Natural killer cell (primary cell): ENCODE measurements around the gene NCAM1. TPM values are rescaled to one million over a fixed set of nuclear protein-coding genes. Genes with fewer than 3 reads are reported as not detected.

Experiments
- ATAC-seq, 3 donors: fragments of 150-1000 bp in 2 of 3; fragments of 200-7000 bp in 1 of 3; cut with Tn5 transposase; 1 replicate in 1 of 3; 2 replicates in 2 of 3; pipeline ENCODE4 v1.10.0; 2021; ENCODE audit warnings: mild to moderate bottlenecking in 2 of 3, moderate library complexity in 2 of 3
- DNase-seq, 2 donors: peaks; one replicate each; pipeline versions ENCODE4 v3.0.0 to v3.0.0-alpha.2; 2013 to 2021; ENCODE audit warnings: mixed read lengths in 1 of 2
- H3K27ac ChIP-seq: one replicate; pipeline ENCODE4 v1.5.1; 2013; ENCODE audit warnings: mild to moderate bottlenecking, low read length
- H3K27me3 ChIP-seq: one replicate; pipeline ENCODE4 v1.6.1; 2013; ENCODE audit warnings: low read length; ENCODE audit not compliant: control insufficient read depth, insufficient read depth
- H3K36me3 ChIP-seq: one replicate; pipeline ENCODE4 v1.6.1; 2013; ENCODE audit warnings: low read length; ENCODE audit not compliant: control insufficient read depth, insufficient read depth
- H3K4me1 ChIP-seq: one replicate; pipeline ENCODE4 v1.6.1; 2013; ENCODE audit warnings: low read length; ENCODE audit not compliant: control insufficient read depth, insufficient read depth
- H3K4me3 ChIP-seq: one replicate; pipeline ENCODE4 v1.5.1; 2013; ENCODE audit warnings: low read length
- H3K9me3 ChIP-seq: one replicate; pipeline ENCODE4 v1.6.1; 2013; ENCODE audit warnings: low read length; ENCODE audit not compliant: control insufficient read depth, insufficient read depth
- H3K27ac Mint-ChIP-seq, 2 donors: one replicate each; pipeline ENCODE4 v1.8.0; 2022; ENCODE audit warnings: mild to moderate bottlenecking in 2 of 2, mixed read lengths in 2 of 2, moderate library complexity in 1 of 2
- H3K27me3 Mint-ChIP-seq, 2 donors: one replicate each; pipeline ENCODE4 v1.8.0; 2022; ENCODE audit warnings: low read depth in 2 of 2, mixed read lengths in 2 of 2
- H3K36me3 Mint-ChIP-seq: one replicate; pipeline ENCODE4 v1.8.0; 2022; ENCODE audit warnings: mixed read lengths
- H3K4me1 Mint-ChIP-seq, 2 donors: one replicate each; pipeline ENCODE4 v1.8.0; 2022; ENCODE audit warnings: mixed read lengths in 2 of 2
- H3K4me3 Mint-ChIP-seq: one replicate; pipeline ENCODE4 v1.8.0; 2022; ENCODE audit warnings: mild to moderate bottlenecking, moderate library complexity, mixed read lengths
- H3K9me3 Mint-ChIP-seq, 2 donors: one replicate each; pipeline ENCODE4 v1.8.0; 2022; ENCODE audit warnings: mixed read lengths in 2 of 2
- WGBS: methylation state at CpG from one replicate; pipeline ENCODE4 v1.1.7; 2013; ENCODE audit warnings: missing lambda C conversion rate; ENCODE audit not compliant: insufficient coverage; 5-methylcytosine and 5-hydroxymethylcytosine counted together
- intact Hi-C: fragments of 100-400 bp; cut with micrococcal nuclease; formaldehyde crosslinking; loops from one replicate; pipeline ENCODE4 v1.14.2; 2022
- total RNA-seq, 4 donors: library from RNA; stranded (reverse); fragments of 120-200 nt in 1 of 4; gene quantifications; one replicate each; pipeline versions ENCODE4 v1.2.3 to v1.2.4, GENCODE V29; 2013 to 2022
- TF ChIP-seq, protein P1 (sequence below): fragments of 200-600 bp; IDR thresholded peaks from one replicate; pipeline ENCODE4 v1.8.0; 2022; ENCODE audit warnings: antibody characterized with exemption

NCAM1 gene
- total RNA-seq, 3 donors from 2014 or later (not counting 1 experiment from before 2014, with no cell fraction given), result 129 to 208 (median 187) TPM

DNA sequence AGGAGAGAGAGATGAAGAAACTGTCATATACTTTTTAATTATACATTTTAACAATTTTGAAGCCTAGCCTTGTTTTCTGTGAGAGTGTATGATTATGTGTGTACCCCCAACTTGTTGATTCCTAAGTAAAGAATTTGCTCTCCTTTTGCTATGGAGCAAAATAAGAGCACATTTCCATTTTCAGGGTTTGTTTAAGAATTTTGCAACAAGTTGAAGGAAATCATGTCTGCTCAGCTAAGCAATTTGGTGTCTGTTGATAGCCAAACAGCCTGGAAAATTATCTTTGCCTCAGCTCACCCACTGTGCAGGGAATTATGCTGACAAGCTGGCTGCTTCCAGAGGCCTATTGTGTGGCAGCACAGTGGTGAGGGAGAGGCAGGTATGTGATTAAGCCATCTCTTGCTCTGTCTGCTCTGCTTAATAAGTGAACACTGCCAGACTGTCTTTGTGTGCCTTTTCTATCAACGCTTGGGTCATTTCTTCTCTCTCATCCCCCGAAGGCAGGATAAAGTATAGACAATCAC lies 218.0 kb downstream of the NCAM1 start:
- Histone ChIP-seq H3K36me3 (peaks cover 3% of the 10 kb centered on the region), H3K4me1 (no peaks in the 10 kb centered on the region), H3K4me3 (no peak overlapping the region), H3K9me3 (no peaks in the 10 kb centered on the region), H3K27me3 (no peaks in the 10 kb centered on the region), H3K27ac (no peak overlapping the region)
- Mint-ChIP-seq H3K4me1 (peaks cover 46 to 59% of the 10 kb centered on the region in 2 donors), H3K27ac (no peak overlapping the region), H3K9me3 (no peaks in the 10 kb centered on the region), H3K27me3 (no peaks in the 10 kb centered on the region), H3K4me3 (no peak overlapping the region), H3K36me3 (no peaks in the 10 kb centered on the region)
- intact Hi-C loops, result no loop called here
- ATAC-seq (no peak), DNase-seq (no peak)
- WGBS, result 100% methylated on average over 1 of the region's 2 CpGs
- TF ChIP-seq, protein P1, sequence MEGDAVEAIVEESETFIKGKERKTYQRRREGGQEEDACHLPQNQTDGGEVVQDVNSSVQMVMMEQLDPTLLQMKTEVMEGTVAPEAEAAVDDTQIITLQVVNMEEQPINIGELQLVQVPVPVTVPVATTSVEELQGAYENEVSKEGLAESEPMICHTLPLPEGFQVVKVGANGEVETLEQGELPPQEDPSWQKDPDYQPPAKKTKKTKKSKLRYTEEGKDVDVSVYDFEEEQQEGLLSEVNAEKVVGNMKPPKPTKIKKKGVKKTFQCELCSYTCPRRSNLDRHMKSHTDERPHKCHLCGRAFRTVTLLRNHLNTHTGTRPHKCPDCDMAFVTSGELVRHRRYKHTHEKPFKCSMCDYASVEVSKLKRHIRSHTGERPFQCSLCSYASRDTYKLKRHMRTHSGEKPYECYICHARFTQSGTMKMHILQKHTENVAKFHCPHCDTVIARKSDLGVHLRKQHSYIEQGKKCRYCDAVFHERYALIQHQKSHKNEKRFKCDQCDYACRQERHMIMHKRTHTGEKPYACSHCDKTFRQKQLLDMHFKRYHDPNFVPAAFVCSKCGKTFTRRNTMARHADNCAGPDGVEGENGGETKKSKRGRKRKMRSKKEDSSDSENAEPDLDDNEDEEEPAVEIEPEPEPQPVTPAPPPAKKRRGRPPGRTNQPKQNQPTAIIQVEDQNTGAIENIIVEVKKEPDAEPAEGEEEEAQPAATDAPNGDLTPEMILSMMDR, result no peak

- Histone ChIP-seq H3K27ac (no peak overlapping the region), H3K36me3 (peaks cover 3% of the 10 kb centered on the region), H3K4me3 (no peak overlapping the region), H3K9me3 (no peaks in the 10 kb centered on the region), H3K27me3 (no peaks in the 10 kb centered on the region), H3K4me1 (no peaks in the 10 kb centered on the region)
- H3K4me3 Mint-ChIP-seq, result no peak overlapping the region
- peaks cover 39 to 55% of the 10 kb centered on the region in 2 donors for H3K4me1 Mint-ChIP-seq
- ATAC-seq (no peak), DNase-seq (no peak)
- H3K27ac Mint-ChIP-seq, result no peak overlapping the region
- 93% methylated on average over 5 of the region's 5 CpGs for WGBS
- intact Hi-C loops, result no loop called here
- H3K9me3 Mint-ChIP-seq, result no peaks in the 10 kb centered on the region
- TF ChIP-seq, protein P1, result no peak
- H3K27me3 Mint-ChIP-seq, result no peaks in the 10 kb centered on the region
- H3K36me3 Mint-ChIP-seq, result no peaks in the 10 kb centered on the region
These were observed 219.9 kb downstream of the NCAM1 start for GRCh38 chr11:113181094-113181493.

DNA sequence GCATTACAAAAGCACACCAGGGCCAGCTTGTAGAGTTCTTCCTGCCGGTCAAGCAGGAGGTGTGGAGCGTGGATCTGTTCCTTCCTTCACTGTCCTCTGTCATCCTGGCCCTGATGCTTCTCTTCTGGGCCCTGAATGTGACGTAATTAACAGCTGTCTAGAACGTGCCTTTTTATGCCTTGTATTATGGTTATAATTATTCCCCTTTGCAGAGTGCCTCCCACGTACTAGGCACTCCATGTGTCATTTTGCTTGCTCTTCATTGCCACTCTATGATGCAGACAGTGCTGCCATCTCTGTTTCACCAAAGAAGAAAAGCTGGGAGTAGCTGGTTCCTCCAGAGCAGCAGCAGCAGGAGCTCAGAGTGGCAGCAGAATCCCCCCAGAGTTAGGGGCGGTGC lies 221.1 kb downstream of the NCAM1 start:
- Mint-ChIP-seq H3K4me1 (peaks cover 41 to 55% of the 10 kb centered on the region in 2 donors), H3K9me3 (no peaks in the 10 kb centered on the region), H3K27ac (no peak overlapping the region), H3K4me3 (no peak overlapping the region), H3K36me3 (no peaks in the 10 kb centered on the region), H3K27me3 (no peaks in the 10 kb centered on the region)
- H3K4me1 ChIP-seq, result peaks cover 6% of the 10 kb centered on the region
- H3K9me3 ChIP-seq, result no peaks in the 10 kb centered on the region
- H3K27me3 ChIP-seq, result no peaks in the 10 kb centered on the region
- no peak overlapping the region for H3K27ac ChIP-seq
- TF ChIP-seq, protein P1, result no peak
- H3K36me3 ChIP-seq, result peaks cover 3% of the 10 kb centered on the region
- 91% methylated on average over 6 of the region's 6 CpGs for WGBS
- intact Hi-C loops, result no loop called here
- no peak overlapping the region for H3K4me3 ChIP-seq
- ATAC-seq (no peak), DNase-seq (no peak)

- Mint-ChIP-seq H3K27ac (no peak overlapping the region), H3K4me3 (no peak overlapping the region), H3K36me3 (no peaks in the 10 kb centered on the region), H3K9me3 (no peaks in the 10 kb centered on the region), H3K27me3 (no peaks in the 10 kb centered on the region), H3K4me1 (peaks cover 43 to 56% of the 10 kb centered on the region in 2 donors)
- H3K36me3 ChIP-seq, result no peaks in the 10 kb centered on the region
- ATAC-seq (no peak), DNase-seq (no peak)
- 88% methylated on average over 3 of the region's 5 CpGs for WGBS
- peaks cover 8% of the 10 kb centered on the region for H3K4me1 ChIP-seq
- H3K4me3 ChIP-seq, result no peak overlapping the region
- H3K27me3 ChIP-seq, result no peaks in the 10 kb centered on the region
- H3K9me3 ChIP-seq, result no peaks in the 10 kb centered on the region
- intact Hi-C loops, result no loop called here
- no peak overlapping the region for H3K27ac ChIP-seq
- TF ChIP-seq, protein P1, result no peak
These were observed 223.3 kb downstream of the NCAM1 start for GRCh38 chr11:113184498-113184897.
